ENCODE results near the gene PSAP. TPM values are rescaled to one million over a fixed set of nuclear protein-coding genes. Genes with fewer than 3 reads are reported as not detected.
"Not testable (repeated sequence)": the region's sequence is repeated elsewhere in the genome, so short reads cannot be mapped to it uniquely, and the experiment has no call there.

Gene PSAP
- total and polyA plus RNA-seq, 5 donors: 897 to 1,678 (median 1,411) TPM

- 90% methylated on average over 13 of the region's 13 CpGs for WGBS
- H3K9me3 ChIP-seq (ENCODE audit: control insufficient read depth, low read length); H3K27me3 ChIP-seq (ENCODE audit: control insufficient read depth, insufficient read depth); H3K4me1 ChIP-seq (ENCODE audit: control insufficient read depth, insufficient read depth, low read length); H3K4me3 ChIP-seq (ENCODE audit: low read length); H3K27ac ChIP-seq (ENCODE audit: low read length); DNase-seq; intact Hi-C loops (cut with DNase I): not testable (repeated sequence)
- ATAC-seq: peak in 1 of 2 donors; percentile 36
These were observed 23.8 kb upstream of the PSAP start for GRCh38 chr10:71874680-71875354.

DNA sequence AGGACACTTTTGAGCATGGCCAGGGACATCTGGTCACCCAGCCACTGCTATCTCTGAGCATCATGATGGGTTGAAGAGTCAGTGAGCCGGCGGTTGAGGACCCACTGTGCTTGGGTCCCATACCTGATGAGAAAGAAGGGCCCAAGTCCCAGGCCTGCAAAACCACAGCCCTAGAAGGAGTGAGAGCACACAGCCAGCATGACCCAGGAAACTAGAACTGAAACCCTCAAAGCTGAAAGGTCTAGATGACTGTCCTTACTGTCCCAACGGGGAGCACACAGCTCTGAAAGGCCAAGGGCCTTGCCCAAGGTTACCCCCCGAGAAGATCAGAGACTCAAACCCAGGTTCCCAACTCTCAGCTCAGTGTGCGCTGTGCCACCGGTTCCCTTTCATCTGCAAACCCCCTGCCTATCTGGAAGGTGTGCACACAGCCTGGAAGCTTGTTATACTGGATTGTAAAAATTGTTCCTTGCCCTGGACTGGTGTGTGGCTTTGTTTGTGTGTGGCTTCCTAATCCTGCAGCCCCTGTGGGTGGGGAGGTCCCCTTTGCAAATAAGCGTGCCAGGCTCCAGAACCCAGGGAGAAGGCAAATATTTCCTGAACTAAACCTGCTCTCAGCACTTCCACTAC lies 22.6 kb upstream of the PSAP start:
- DNase-seq: no peak
- ATAC-seq: peak in 1 of 2 donors; percentile 27
- WGBS: 85% methylated on average over 7 of the region's 7 CpGs
- no peak overlapping the region for H3K27ac ChIP-seq (ENCODE audit: low read length)
- H3K27me3 ChIP-seq (ENCODE audit: control insufficient read depth, insufficient read depth): no peaks in the 10 kb centered on the region
- peaks cover 2% of the 10 kb centered on the region for H3K4me1 ChIP-seq (ENCODE audit: control insufficient read depth, insufficient read depth, low read length)
- H3K9me3 ChIP-seq (ENCODE audit: control insufficient read depth, low read length): no peaks in the 10 kb centered on the region
- H3K4me3 ChIP-seq (ENCODE audit: low read length): no peak overlapping the region
- intact Hi-C loops (cut with DNase I): no loop called here

DNA sequence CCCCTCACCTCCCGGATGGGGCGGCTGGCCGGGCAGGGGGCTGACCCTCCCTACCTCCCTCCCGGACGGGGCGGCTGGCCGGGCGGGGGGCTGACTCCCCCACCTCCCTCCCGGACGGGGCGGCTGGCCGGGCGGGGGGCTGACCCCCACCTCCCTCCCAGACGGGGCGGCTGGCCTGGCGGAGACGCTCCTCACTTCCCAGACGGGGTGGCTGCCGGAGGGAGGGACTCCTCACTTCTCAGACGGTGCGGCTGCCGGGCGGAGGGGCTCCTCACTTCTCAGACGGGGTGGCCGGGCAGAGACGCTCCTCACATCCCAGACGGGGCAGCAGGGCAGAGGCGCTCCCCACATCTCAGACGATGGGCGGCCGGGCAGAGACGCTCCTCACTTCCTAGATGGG lies 18.6 kb upstream of the PSAP start:
- H3K4me3 ChIP-seq (ENCODE audit: low read length); H3K27ac ChIP-seq (ENCODE audit: low read length); H3K4me1 ChIP-seq (ENCODE audit: control insufficient read depth, insufficient read depth, low read length); H3K27me3 ChIP-seq (ENCODE audit: control insufficient read depth, insufficient read depth); DNase-seq; H3K9me3 ChIP-seq (ENCODE audit: control insufficient read depth, low read length); intact Hi-C loops (cut with DNase I); ATAC-seq: not testable (repeated sequence)
- WGBS: 92% methylated on average over 32 of the region's 32 CpGs

DNA sequence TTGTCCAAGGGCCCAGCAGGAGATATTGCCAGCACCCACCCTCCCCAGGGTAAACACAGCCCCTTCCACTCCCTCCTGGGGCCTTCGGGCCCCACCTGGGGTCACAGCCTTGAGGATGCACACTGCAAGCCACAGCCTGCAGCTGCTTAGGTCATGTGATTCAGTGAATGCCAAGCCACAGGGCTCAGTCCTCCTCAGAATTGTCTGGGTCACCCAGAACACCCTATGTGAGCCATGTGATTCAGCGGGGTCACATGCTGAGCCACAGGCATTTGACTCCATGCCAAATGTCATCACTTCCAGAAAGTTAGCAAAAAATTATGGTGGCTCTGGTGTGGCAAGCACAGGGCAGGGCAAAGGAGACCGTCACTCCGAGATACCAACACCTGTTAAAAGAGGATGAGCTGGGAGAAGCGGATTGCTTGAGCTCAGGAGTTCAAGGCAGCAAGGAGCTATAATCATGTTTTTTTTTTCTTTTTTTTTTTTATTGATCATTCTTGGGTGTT lies 17.2 kb upstream of the PSAP start:
- intact Hi-C loops (cut with DNase I): no loop called here
- H3K27me3 ChIP-seq (ENCODE audit: control insufficient read depth, insufficient read depth): no peaks in the 10 kb centered on the region
- ATAC-seq (peak; percentile 65 to 75), DNase-seq (peak in 1 of 3 donors; percentile 63)
- no peaks in the 10 kb centered on the region for H3K4me1 ChIP-seq (ENCODE audit: control insufficient read depth, insufficient read depth, low read length)
- 80% methylated on average over 5 of the region's 5 CpGs for WGBS
- H3K27ac ChIP-seq (ENCODE audit: low read length): no peak overlapping the region
- H3K9me3 ChIP-seq (ENCODE audit: control insufficient read depth, low read length): no peaks in the 10 kb centered on the region
- H3K4me3 ChIP-seq (ENCODE audit: low read length): no peak overlapping the region

DNA sequence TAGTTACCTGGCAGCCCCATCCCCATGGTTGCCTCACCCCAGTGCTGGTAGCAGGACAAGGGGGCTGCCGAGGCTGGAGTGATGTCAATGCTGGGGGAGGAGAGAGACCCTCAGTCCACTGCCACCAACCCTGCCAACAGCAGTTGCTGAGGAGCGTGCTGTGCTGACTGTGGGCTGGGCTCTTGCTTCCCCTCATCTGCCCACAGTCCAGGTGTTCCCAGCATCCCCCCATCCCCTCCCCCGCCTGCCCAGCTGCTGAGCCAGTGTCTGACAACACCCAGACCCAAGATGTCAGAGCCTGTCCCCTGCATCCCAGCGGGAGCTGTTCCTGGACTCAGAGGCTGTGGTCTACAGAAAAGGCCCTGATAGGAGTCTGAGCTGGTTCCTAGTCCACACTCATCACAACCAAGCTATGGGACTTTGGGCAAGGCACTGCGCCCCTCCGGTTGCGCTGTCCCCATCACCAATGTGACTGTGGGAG lies 14.6 kb upstream of the PSAP start:
- intact Hi-C loops (cut with DNase I): no loop called here
- Histone ChIP-seq H3K27ac (ENCODE audit: low read length) (no peak overlapping the region), H3K9me3 (ENCODE audit: control insufficient read depth, low read length) (no peaks in the 10 kb centered on the region), H3K27me3 (ENCODE audit: control insufficient read depth, insufficient read depth) (no peaks in the 10 kb centered on the region), H3K4me3 (ENCODE audit: low read length) (no peak overlapping the region), H3K4me1 (ENCODE audit: control insufficient read depth, insufficient read depth, low read length) (peaks cover 2% of the 10 kb centered on the region)
- WGBS: 79% methylated on average over 7 of the region's 7 CpGs
- ATAC-seq (no peak), DNase-seq (no peak)

GRCh38 chr10:71864911-71865361 lies 13.9 kb upstream of the PSAP start:
- WGBS: 82% methylated on average over 5 of the region's 5 CpGs
- H3K27me3 ChIP-seq (ENCODE audit: control insufficient read depth, insufficient read depth): no peaks in the 10 kb centered on the region
- H3K4me1 ChIP-seq (ENCODE audit: control insufficient read depth, insufficient read depth, low read length): peaks cover 2% of the 10 kb centered on the region
- no peaks in the 10 kb centered on the region for H3K9me3 ChIP-seq (ENCODE audit: control insufficient read depth, low read length)
- ATAC-seq: no peak
- intact Hi-C loops (cut with DNase I): no loop called here
- no peak for DNase-seq
- no peak overlapping the region for H3K4me3 ChIP-seq (ENCODE audit: low read length)
- no peak overlapping the region for H3K27ac ChIP-seq (ENCODE audit: low read length)

GRCh38 chr10:71863203-71863602 lies 12.2 kb upstream of the PSAP start:
- no peak for ATAC-seq

DNA sequence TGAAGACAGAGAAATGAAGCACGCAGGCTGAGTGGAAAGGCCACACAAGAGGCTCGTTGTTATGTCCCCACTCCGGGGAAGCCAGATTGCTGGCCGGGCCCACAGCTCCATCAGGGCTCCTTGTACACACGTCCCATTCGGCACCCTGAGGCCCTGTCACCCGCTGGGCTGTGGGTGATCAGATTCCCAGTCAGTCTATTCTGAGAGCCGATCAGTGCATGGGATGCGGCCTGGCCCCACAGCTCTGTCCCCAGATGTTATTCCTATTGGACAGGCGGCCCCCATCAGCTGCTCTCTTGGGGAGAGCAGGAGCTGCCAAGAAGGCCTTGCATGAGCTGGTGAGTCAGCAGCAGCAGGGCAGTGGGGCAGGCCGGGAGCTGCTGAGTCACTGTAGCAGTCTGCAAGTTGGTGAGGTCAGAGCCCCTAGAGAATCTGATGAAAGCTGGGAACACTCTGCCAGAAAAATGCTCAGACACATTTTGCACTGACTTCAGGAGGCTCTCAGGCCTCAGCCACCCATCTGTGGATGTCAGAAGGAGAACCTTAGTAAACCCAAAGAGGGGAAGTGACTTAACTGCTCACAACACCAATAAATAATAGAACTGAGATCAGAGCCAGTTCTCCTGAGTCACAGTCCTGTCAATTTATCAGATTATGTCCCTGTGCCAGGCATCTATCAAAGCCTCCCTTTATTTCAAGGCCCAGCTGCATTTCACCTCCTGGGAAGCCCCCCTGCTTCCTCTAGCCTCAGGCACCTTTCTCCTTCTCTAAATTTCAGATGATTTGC lies 9.4 kb upstream of the PSAP start:
- Histone ChIP-seq H3K4me1 (ENCODE audit: control insufficient read depth, insufficient read depth, low read length) (peaks cover 2% of the 10 kb centered on the region), H3K4me3 (ENCODE audit: low read length) (no peak overlapping the region), H3K27me3 (ENCODE audit: control insufficient read depth, insufficient read depth) (no peaks in the 10 kb centered on the region), H3K27ac (ENCODE audit: low read length) (peak overlapping the region; percentile 89), H3K9me3 (ENCODE audit: control insufficient read depth, low read length) (no peaks in the 10 kb centered on the region)
- intact Hi-C loops (cut with DNase I): no loop called here
- DNase-seq (peak; percentile 96 to 97 (median 97)), ATAC-seq (peak; percentile 98)
- 23% methylated on average over 11 of the region's 11 CpGs for WGBS

More at GRCh38 chr10:71863203-71863602, 12.2 kb upstream of the PSAP start:
- WGBS: 94% methylated on average over 6 of the region's 6 CpGs
- Histone ChIP-seq H3K9me3 (ENCODE audit: control insufficient read depth, low read length) (no peaks in the 10 kb centered on the region), H3K27me3 (ENCODE audit: control insufficient read depth, insufficient read depth) (no peaks in the 10 kb centered on the region), H3K4me1 (ENCODE audit: control insufficient read depth, insufficient read depth, low read length) (peaks cover 2% of the 10 kb centered on the region), H3K27ac (ENCODE audit: low read length) (no peak overlapping the region), H3K4me3 (ENCODE audit: low read length) (no peak overlapping the region)
- intact Hi-C loops (cut with DNase I): no loop called here
- no peak for DNase-seq

- H3K27me3 ChIP-seq (ENCODE audit: control insufficient read depth, insufficient read depth): no peaks in the 10 kb centered on the region
- H3K27ac ChIP-seq (ENCODE audit: low read length): no peak overlapping the region
- no peak overlapping the region for H3K4me3 ChIP-seq (ENCODE audit: low read length)
- H3K9me3 ChIP-seq (ENCODE audit: control insufficient read depth, low read length): no peaks in the 10 kb centered on the region
- intact Hi-C loops (cut with DNase I): no loop called here
- peaks cover 2% of the 10 kb centered on the region for H3K4me1 ChIP-seq (ENCODE audit: control insufficient read depth, insufficient read depth, low read length)
- no peak for ATAC-seq
- WGBS: 79% methylated on average over 12 of the region's 12 CpGs
- peak; percentile 48 to 81 (median 71) for DNase-seq
These were observed 7.2 kb upstream of the PSAP start for GRCh38 chr10:71857934-71858890.

DNA sequence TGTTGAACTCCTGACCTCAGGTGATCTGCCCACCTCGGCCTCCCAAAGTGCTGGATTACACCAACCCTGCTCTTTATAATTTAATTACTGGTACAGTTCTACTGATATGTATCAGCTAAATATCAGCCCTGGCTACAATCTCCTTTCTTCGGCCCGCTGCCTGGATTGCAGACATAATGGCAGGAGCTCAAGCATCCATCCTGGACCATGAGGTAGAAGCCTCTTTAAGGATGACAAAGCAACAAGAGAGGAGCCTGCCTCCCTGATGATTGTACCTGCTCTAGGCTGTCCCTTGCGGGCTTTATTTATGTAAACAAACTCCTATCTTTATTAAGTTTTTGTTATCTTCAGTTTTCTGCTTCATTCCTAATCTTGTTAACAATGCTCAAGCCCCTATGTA lies 5.6 kb upstream of the PSAP start:
- no peak for ATAC-seq
- no peaks in the 10 kb centered on the region for H3K27me3 ChIP-seq (ENCODE audit: control insufficient read depth, insufficient read depth)
- peaks cover 2% of the 10 kb centered on the region for H3K4me1 ChIP-seq (ENCODE audit: control insufficient read depth, insufficient read depth, low read length)
- 97% methylated on average over 4 of the region's 4 CpGs for WGBS
- no peak overlapping the region for H3K4me3 ChIP-seq (ENCODE audit: low read length)
- H3K9me3 ChIP-seq (ENCODE audit: control insufficient read depth, low read length): no peaks in the 10 kb centered on the region
- DNase-seq: no peak
- H3K27ac ChIP-seq (ENCODE audit: low read length): no peak overlapping the region
- intact Hi-C loops (cut with DNase I): no loop called here

Measured in right cardiac atrium (tissue), 5 donors.